ENCODE results near the gene ERFL.

Gene ERFL

GRCh38 chr19:41934849-41935374 lies 6.7 kb upstream of the ERFL start:
- H3K4me2 ChIP-seq (ENCODE audit: low read length): no peak overlapping the region
- no peak overlapping the region for H3K27ac ChIP-seq
- peaks cover 19% of the 10 kb centered on the region for H3K4me1 ChIP-seq
- no peak overlapping the region for H3K9ac ChIP-seq
- H2AFZ ChIP-seq: no peak overlapping the region
- H3K9me3 ChIP-seq (ENCODE audit: control insufficient read depth, low read length): no peaks in the 10 kb centered on the region
- no peaks in the 10 kb centered on the region for H3K27me3 ChIP-seq (ENCODE audit: control insufficient read depth, insufficient read depth, low read length)
- H3K79me2 ChIP-seq: no peaks in the 10 kb centered on the region
- TF ChIP-seq, protein P1, sequence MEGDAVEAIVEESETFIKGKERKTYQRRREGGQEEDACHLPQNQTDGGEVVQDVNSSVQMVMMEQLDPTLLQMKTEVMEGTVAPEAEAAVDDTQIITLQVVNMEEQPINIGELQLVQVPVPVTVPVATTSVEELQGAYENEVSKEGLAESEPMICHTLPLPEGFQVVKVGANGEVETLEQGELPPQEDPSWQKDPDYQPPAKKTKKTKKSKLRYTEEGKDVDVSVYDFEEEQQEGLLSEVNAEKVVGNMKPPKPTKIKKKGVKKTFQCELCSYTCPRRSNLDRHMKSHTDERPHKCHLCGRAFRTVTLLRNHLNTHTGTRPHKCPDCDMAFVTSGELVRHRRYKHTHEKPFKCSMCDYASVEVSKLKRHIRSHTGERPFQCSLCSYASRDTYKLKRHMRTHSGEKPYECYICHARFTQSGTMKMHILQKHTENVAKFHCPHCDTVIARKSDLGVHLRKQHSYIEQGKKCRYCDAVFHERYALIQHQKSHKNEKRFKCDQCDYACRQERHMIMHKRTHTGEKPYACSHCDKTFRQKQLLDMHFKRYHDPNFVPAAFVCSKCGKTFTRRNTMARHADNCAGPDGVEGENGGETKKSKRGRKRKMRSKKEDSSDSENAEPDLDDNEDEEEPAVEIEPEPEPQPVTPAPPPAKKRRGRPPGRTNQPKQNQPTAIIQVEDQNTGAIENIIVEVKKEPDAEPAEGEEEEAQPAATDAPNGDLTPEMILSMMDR (IDR thresholded peaks at IDR 0.05): peak; percentile 97
- H3K4me3 ChIP-seq (ENCODE audit: low read depth, low read length): no peak overlapping the region
- H3K36me3 ChIP-seq (ENCODE audit: control insufficient read depth, insufficient read depth, low read length): no peaks in the 10 kb centered on the region

DNA sequence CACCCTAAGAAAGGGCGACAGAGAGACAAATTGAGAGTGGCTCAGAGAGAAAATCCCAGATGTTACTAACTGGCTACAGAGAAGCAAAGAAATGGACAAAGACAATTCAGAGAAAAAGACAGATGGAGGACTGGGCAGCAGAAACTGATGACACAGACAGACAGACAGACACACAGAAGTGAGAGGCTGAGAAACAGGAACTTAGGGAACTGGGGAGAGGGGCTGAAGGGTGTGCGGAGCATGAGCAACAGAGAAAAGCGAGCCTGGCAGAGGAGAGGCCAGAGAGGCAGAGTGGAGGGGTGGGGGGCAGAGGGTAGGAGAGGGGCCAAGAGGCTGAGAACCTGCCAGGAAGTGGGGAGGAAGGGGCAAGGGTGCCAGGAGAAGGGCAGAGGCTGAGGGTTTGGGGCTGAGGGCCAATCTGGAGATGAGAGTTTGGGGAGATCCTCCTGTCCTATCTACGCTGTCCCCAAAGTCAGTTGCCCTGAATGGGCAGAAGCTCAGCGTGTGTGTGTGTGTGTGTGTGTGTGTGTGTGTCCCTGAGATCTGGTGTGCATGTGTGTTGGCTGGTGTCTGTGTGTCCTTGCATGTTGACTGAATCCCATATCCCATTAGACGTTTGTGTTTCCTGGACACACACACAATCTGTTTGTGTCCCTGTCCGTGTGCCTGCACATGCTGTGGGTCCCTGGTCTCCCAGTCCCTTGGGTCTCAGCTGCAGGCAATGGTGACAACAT lies 5.6 kb upstream of the ERFL start:
- H3K4me3 ChIP-seq (ENCODE audit: low read depth, low read length): no peak overlapping the region
- H3K9ac ChIP-seq: no peak overlapping the region
- H3K27me3 ChIP-seq (ENCODE audit: control insufficient read depth, insufficient read depth, low read length): no peaks in the 10 kb centered on the region
- H3K4me2 ChIP-seq (ENCODE audit: low read length): no peak overlapping the region
- H3K27ac ChIP-seq: no peak overlapping the region
- H3K4me1 ChIP-seq: peaks cover 24% of the 10 kb centered on the region
- TF ChIP-seq, protein P1 (IDR thresholded peaks at IDR 0.05): no peak
- no peak overlapping the region for H2AFZ ChIP-seq
- H3K79me2 ChIP-seq: no peaks in the 10 kb centered on the region
- no peaks in the 10 kb centered on the region for H3K36me3 ChIP-seq (ENCODE audit: control insufficient read depth, insufficient read depth, low read length)
- no peaks in the 10 kb centered on the region for H3K9me3 ChIP-seq (ENCODE audit: control insufficient read depth, low read length)

- Histone ChIP-seq H3K9me3 (ENCODE audit: control insufficient read depth, low read length) (no peaks in the 10 kb centered on the region), H3K4me2 (ENCODE audit: low read length) (no peak overlapping the region), H3K4me1 (peaks cover 24% of the 10 kb centered on the region), H3K9ac (no peak overlapping the region), H3K79me2 (no peaks in the 10 kb centered on the region), H3K4me3 (ENCODE audit: low read depth, low read length) (no peak overlapping the region), H2AFZ (no peak overlapping the region), H3K27me3 (ENCODE audit: control insufficient read depth, insufficient read depth, low read length) (no peaks in the 10 kb centered on the region), H3K36me3 (ENCODE audit: control insufficient read depth, insufficient read depth, low read length) (no peaks in the 10 kb centered on the region), H3K27ac (no peak overlapping the region)
- TF ChIP-seq, protein P1 (IDR thresholded peaks at IDR 0.05): no peak
Measured at GRCh38 chr19:41932720-41933332, 4.6 kb upstream of the ERFL start.

GRCh38 chr19:41932259-41932719 lies 4.0 kb upstream of the ERFL start:
- Histone ChIP-seq H3K4me3 (ENCODE audit: low read depth, low read length) (no peak overlapping the region), H3K79me2 (no peaks in the 10 kb centered on the region), H3K27me3 (ENCODE audit: control insufficient read depth, insufficient read depth, low read length) (no peaks in the 10 kb centered on the region), H2AFZ (no peak overlapping the region), H3K4me2 (ENCODE audit: low read length) (no peak overlapping the region), H3K4me1 (peaks cover 24% of the 10 kb centered on the region), H3K9ac (no peak overlapping the region), H3K9me3 (ENCODE audit: control insufficient read depth, low read length) (no peaks in the 10 kb centered on the region), H3K27ac (no peak overlapping the region), H3K36me3 (ENCODE audit: control insufficient read depth, insufficient read depth, low read length) (no peaks in the 10 kb centered on the region)
- TF ChIP-seq, protein P1 (IDR thresholded peaks at IDR 0.05): no peak

All from parathyroid adenoma (tissue), 2 donors.